ENCODE measurements around the gene IFNA7.
"Not testable (repeated sequence)": the region's sequence is repeated elsewhere in the genome, so short reads cannot be mapped to it uniquely, and the experiment has no call there.

IFNA7 gene

GRCh38 chr9:21210782-21211181, 8.8 kb upstream of the IFNA7 start:
- H3K36me3 ChIP-seq (ENCODE audit: low read depth); H3K27ac ChIP-seq (ENCODE audit: poor library complexity, severe bottlenecking); H3K4me3 ChIP-seq (ENCODE audit: severe bottlenecking); ATAC-seq (ENCODE audit: low read depth); H3K4me1 ChIP-seq (ENCODE audit: insufficient read depth, poor library complexity, severe bottlenecking); H3K9me3 ChIP-seq (ENCODE audit: severe bottlenecking); H3K27me3 ChIP-seq (ENCODE audit: insufficient read depth, poor library complexity, severe bottlenecking): not testable (repeated sequence)
- peak; percentile 24 for DNase-seq (ENCODE audit: low spot score)

- DNase-seq (ENCODE audit: low spot score) (no peak), ATAC-seq (ENCODE audit: low read depth) (no peak)
- TF ChIP-seq CTCF (IDR thresholded peaks at IDR 0.05; ENCODE audit: poor library complexity, severe bottlenecking): no peak
- Histone ChIP-seq H3K9me3 (ENCODE audit: severe bottlenecking) (no peaks in the 10 kb centered on the region), H3K4me3 (ENCODE audit: severe bottlenecking) (no peak overlapping the region), H3K27me3 (ENCODE audit: insufficient read depth, poor library complexity, severe bottlenecking) (peaks cover 5% of the 10 kb centered on the region), H3K27ac (ENCODE audit: poor library complexity, severe bottlenecking) (no peak overlapping the region), H3K4me1 (ENCODE audit: insufficient read depth, poor library complexity, severe bottlenecking) (no peaks in the 10 kb centered on the region), H3K36me3 (ENCODE audit: low read depth) (no peaks in the 10 kb centered on the region)
These were observed 8.3 kb upstream of the IFNA7 start for GRCh38 chr9:21210311-21210710.

- not testable (repeated sequence) for H3K4me3 ChIP-seq (ENCODE audit: severe bottlenecking); H3K4me1 ChIP-seq (ENCODE audit: insufficient read depth, poor library complexity, severe bottlenecking); ATAC-seq (ENCODE audit: low read depth); H3K9me3 ChIP-seq (ENCODE audit: severe bottlenecking); H3K27me3 ChIP-seq (ENCODE audit: insufficient read depth, poor library complexity, severe bottlenecking); H3K27ac ChIP-seq (ENCODE audit: poor library complexity, severe bottlenecking); H3K36me3 ChIP-seq (ENCODE audit: low read depth); DNase-seq (ENCODE audit: low spot score)
These were observed 5.0 kb upstream of the IFNA7 start, which contains the start of gene IFNA10 for GRCh38 chr9:21207043-21207442. TSS of gene IFNA10 (minus strand) at chr9:21207143. CDS start at chr9:21207097, 46 bp downstream.

- Histone ChIP-seq H3K27me3 (ENCODE audit: insufficient read depth, poor library complexity, severe bottlenecking) (peaks cover under 1% of the 10 kb centered on the region), H3K9me3 (ENCODE audit: severe bottlenecking) (no peaks in the 10 kb centered on the region), H3K36me3 (ENCODE audit: low read depth) (no peaks in the 10 kb centered on the region), H3K4me3 (ENCODE audit: severe bottlenecking) (no peak overlapping the region), H3K4me1 (ENCODE audit: insufficient read depth, poor library complexity, severe bottlenecking) (no peaks in the 10 kb centered on the region), H3K27ac (ENCODE audit: poor library complexity, severe bottlenecking) (no peak overlapping the region)
- TF ChIP-seq CTCF (IDR thresholded peaks at IDR 0.05; ENCODE audit: poor library complexity, severe bottlenecking): no peak
- ATAC-seq (ENCODE audit: low read depth) (no peak), DNase-seq (ENCODE audit: low spot score) (no peak)
These were observed 3.2 kb upstream of the IFNA7 start for GRCh38 chr9:21205204-21205603.

- not testable (repeated sequence) for H3K36me3 ChIP-seq (ENCODE audit: low read depth); H3K27me3 ChIP-seq (ENCODE audit: insufficient read depth, poor library complexity, severe bottlenecking); H3K4me1 ChIP-seq (ENCODE audit: insufficient read depth, poor library complexity, severe bottlenecking); H3K4me3 ChIP-seq (ENCODE audit: severe bottlenecking); H3K27ac ChIP-seq (ENCODE audit: poor library complexity, severe bottlenecking); H3K9me3 ChIP-seq (ENCODE audit: severe bottlenecking); DNase-seq (ENCODE audit: low spot score)
- peak; percentile 58 for TF ChIP-seq CTCF (IDR thresholded peaks at IDR 0.05; ENCODE audit: poor library complexity, severe bottlenecking)
- peak; percentile 73; the same call in 2 of the 3 replicates for ATAC-seq (ENCODE audit: low read depth)
These were observed 6.9 kb downstream of the IFNA7 start for GRCh38 chr9:21194867-21195776.

- DNase-seq (ENCODE audit: low spot score); H3K4me3 ChIP-seq (ENCODE audit: severe bottlenecking); H3K36me3 ChIP-seq (ENCODE audit: low read depth); H3K9me3 ChIP-seq (ENCODE audit: severe bottlenecking); H3K4me1 ChIP-seq (ENCODE audit: insufficient read depth, poor library complexity, severe bottlenecking); ATAC-seq (ENCODE audit: low read depth); H3K27ac ChIP-seq (ENCODE audit: poor library complexity, severe bottlenecking): not testable (repeated sequence)
- H3K27me3 ChIP-seq (ENCODE audit: insufficient read depth, poor library complexity, severe bottlenecking): peaks cover 16% of the 10 kb centered on the region
These were observed 14.5 kb downstream of the IFNA7 start, which contains the start of gene IFNA4 for GRCh38 chr9:21187487-21187886. TSS of gene IFNA4 (minus strand) at chr9:21187587. CDS start at chr9:21187531, 56 bp downstream.

Data from RWPE2 (cell line).